HUES48 (cell line): ENCODE data around the gene KARS1.

Experiments
- H3K27ac ChIP-seq: one replicate; pipeline ENCODE4 v1.7.0; 2013; ENCODE audit warnings: low read depth, low read length, inconsistent platforms
- H3K27me3 ChIP-seq: 2 replicates; pipeline ENCODE4 v1.6.1; 2013; ENCODE audit warnings: mild to moderate bottlenecking, low read length; ENCODE audit not compliant: control insufficient read depth, insufficient read depth
- H3K36me3 ChIP-seq: 2 replicates; pipeline ENCODE4 v1.6.1; 2013; ENCODE audit warnings: low read length; ENCODE audit not compliant: control insufficient read depth, insufficient read depth
- H3K4me1 ChIP-seq: 2 replicates; pipeline ENCODE4 v1.6.1; 2013; ENCODE audit warnings: mild to moderate bottlenecking, low read length; ENCODE audit not compliant: control insufficient read depth, insufficient read depth
- H3K4me3 ChIP-seq: 2 replicates; pipeline ENCODE4 v1.5.1; 2013; ENCODE audit warnings: mild to moderate bottlenecking, low read depth, low read length
- H3K9ac ChIP-seq: 2 replicates; pipeline ENCODE4 v1.6.1; 2013; ENCODE audit warnings: mild to moderate bottlenecking, low read depth, low read length, moderate library complexity
- H3K9me3 ChIP-seq: 2 replicates; pipeline ENCODE4 v1.6.1; 2013; ENCODE audit warnings: low read length; ENCODE audit not compliant: control insufficient read depth, insufficient read depth

KARS1 gene

GRCh38 chr16:75624921-75625334 lies 22.5 kb downstream of the KARS1 start:
- Histone ChIP-seq H3K27me3 (no peaks in the 10 kb centered on the region), H3K4me1 (peaks cover 3% of the 10 kb centered on the region; the same call in 1 of the 2 replicates), H3K36me3 (peaks cover 56% of the 10 kb centered on the region), H3K9me3 (no peaks in the 10 kb centered on the region), H3K9ac (no peak overlapping the region), H3K4me3 (no peak overlapping the region), H3K27ac (no peak overlapping the region)

- H3K9ac ChIP-seq, result peak within 1 kb of the TSS; percentile 91
- peaks cover 3% of the 10 kb centered on the region; the same call in 1 of the 2 replicates for H3K4me1 ChIP-seq
- peak within 1 kb of the TSS; percentile 94 for H3K27ac ChIP-seq
- no peaks in the 10 kb centered on the region for H3K9me3 ChIP-seq
- H3K27me3 ChIP-seq, result no peaks in the 10 kb centered on the region
- H3K36me3 ChIP-seq, result peaks cover 53% of the 10 kb centered on the region
- H3K4me3 ChIP-seq, result peak within 1 kb of the TSS; percentile 88
Observed at GRCh38 chr16:75622761-75623605, 24.5 kb downstream of the KARS1 start, which contains the start of gene ADAT1. Gene ADAT1 (minus strand): TSS chr16:75623281. CDS start chr16:75620799, 2,482 bp downstream.

GRCh38 chr16:75621170-75621477 lies 26.3 kb downstream of the KARS1 start:
- Histone ChIP-seq H3K27ac (no peak overlapping the region), H3K4me3 (no peak overlapping the region), H3K36me3 (peaks cover 53% of the 10 kb centered on the region), H3K4me1 (peaks cover 3% of the 10 kb centered on the region; the same call in 1 of the 2 replicates), H3K9me3 (no peaks in the 10 kb centered on the region), H3K9ac (no peak overlapping the region), H3K27me3 (no peaks in the 10 kb centered on the region)

DNA sequence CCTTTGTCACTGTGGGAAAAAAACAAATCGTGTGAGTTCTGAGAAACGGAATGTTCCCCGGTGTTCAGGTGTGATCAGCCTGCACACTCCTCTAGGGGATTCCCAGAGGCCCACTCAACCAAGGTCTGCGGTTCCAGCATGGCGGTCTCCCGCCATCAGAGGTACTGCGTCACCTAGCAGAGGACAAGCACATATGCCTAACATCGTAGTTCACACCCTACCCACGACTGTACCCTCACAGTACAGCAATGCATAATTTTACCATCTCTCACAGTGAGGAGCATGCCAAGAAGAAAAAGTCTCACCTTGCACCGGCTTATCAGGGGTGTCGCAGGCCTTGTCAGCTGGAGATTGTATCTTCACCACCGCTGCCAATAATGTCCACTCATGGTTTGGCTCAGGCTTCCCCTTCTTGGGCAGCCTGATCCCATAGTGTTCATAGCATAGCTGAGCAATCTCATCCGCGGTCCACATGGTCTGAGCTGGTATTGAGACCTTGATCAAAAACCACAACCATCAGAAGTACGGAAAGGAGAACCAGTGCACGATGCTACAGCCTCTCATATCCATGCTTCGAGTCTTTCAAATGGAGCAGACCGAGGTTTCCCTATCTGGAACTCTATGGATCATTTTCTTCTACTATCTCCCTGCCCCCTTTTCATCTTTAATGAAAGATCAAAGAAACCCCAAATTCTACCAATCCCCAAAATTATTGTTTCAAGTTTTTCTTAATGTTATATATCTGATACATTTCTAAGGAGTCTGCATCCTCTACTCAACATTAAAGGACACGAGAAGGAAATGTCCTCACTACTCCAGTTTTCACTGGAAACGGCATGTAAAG lies 26.9 kb downstream of the KARS1 start:
- Histone ChIP-seq H3K9ac (no peak overlapping the region), H3K36me3 (peaks cover 52% of the 10 kb centered on the region), H3K4me3 (no peak overlapping the region), H3K27me3 (no peaks in the 10 kb centered on the region), H3K27ac (no peak overlapping the region), H3K4me1 (peaks cover 3% of the 10 kb centered on the region; the same call in 1 of the 2 replicates), H3K9me3 (no peaks in the 10 kb centered on the region)

DNA sequence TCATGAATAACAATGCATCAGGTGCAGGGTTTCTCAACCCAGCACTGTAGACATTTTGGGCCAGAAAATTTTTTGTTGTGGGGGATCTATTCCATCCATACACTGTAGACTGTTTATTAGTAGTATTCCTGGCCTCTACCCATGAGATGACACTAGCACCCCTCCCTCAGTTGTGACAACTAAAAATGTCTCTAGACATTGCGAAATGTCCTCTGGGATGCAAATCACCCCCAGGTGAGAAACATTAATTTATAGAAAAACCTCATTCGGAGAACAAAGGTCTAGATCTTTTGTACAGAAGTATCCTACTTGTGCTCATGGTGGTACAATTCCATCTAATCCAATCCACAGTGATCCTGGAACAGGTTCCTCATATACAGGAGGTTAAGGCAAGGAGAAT lies 28.7 kb downstream of the KARS1 start:
- H3K36me3 ChIP-seq, result peaks cover 66% of the 10 kb centered on the region
- no peak overlapping the region for H3K4me3 ChIP-seq
- no peaks in the 10 kb centered on the region for H3K27me3 ChIP-seq
- no peaks in the 10 kb centered on the region for H3K9me3 ChIP-seq
- peaks cover 3% of the 10 kb centered on the region; the same call in 1 of the 2 replicates for H3K4me1 ChIP-seq
- H3K9ac ChIP-seq, result no peak overlapping the region
- no peak overlapping the region for H3K27ac ChIP-seq

- Histone ChIP-seq H3K4me3 (no peak overlapping the region), H3K27ac (no peak overlapping the region), H3K9me3 (no peaks in the 10 kb centered on the region), H3K27me3 (no peaks in the 10 kb centered on the region), H3K36me3 (peaks cover 82% of the 10 kb centered on the region), H3K4me1 (peaks cover 1% of the 10 kb centered on the region; the same call in 1 of the 2 replicates), H3K9ac (no peak overlapping the region)
Observed at GRCh38 chr16:75617121-75617520, 30.3 kb downstream of the KARS1 start.

DNA sequence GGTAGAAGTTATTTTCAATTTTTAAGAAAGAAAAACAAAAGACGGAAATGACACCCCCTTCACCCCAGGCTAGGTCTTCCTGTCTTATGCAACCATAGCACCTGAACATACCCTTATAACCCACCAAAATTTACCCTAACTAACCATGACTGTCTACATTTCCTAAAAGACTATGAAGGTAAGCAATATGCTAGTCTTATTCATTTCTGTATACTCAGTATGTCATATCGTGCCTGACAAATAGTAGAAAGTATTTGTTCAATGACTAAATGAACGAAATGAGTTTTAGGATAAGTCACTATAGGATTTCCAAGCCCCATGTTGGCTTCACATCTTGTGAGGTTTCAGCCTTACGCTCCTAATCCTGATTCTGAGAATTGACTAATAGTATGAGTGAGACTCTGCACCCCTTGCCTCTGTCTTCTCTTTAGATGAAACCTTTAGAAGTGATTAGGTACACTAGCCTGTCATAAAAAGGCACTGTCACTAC lies 30.9 kb downstream of the KARS1 start:
- Histone ChIP-seq H3K36me3 (peaks cover 85% of the 10 kb centered on the region), H3K9ac (no peak overlapping the region), H3K4me3 (no peak overlapping the region)

GRCh38 chr16:75615619-75616018 lies 31.8 kb downstream of the KARS1 start:
- Histone ChIP-seq H3K27me3 (no peaks in the 10 kb centered on the region), H3K4me3 (no peak overlapping the region), H3K27ac (no peak overlapping the region), H3K9me3 (no peaks in the 10 kb centered on the region), H3K36me3 (peaks cover 92% of the 10 kb centered on the region), H3K4me1 (no peaks in the 10 kb centered on the region), H3K9ac (no peak overlapping the region)

More for the DNA sequence above, 30.9 kb downstream of the KARS1 start:
- Histone ChIP-seq H3K27ac (no peak overlapping the region), H3K4me1 (no peaks in the 10 kb centered on the region), H3K27me3 (no peaks in the 10 kb centered on the region), H3K9me3 (no peaks in the 10 kb centered on the region)

GRCh38 chr16:75614066-75614897 lies 33.2 kb downstream of the KARS1 start:
- no peak overlapping the region for H3K4me3 ChIP-seq
- H3K36me3 ChIP-seq, result peaks cover 91% of the 10 kb centered on the region
- H3K27me3 ChIP-seq, result no peaks in the 10 kb centered on the region
- H3K27ac ChIP-seq, result no peak overlapping the region
- no peak overlapping the region for H3K9ac ChIP-seq
- no peaks in the 10 kb centered on the region for H3K4me1 ChIP-seq
- no peaks in the 10 kb centered on the region for H3K9me3 ChIP-seq

DNA sequence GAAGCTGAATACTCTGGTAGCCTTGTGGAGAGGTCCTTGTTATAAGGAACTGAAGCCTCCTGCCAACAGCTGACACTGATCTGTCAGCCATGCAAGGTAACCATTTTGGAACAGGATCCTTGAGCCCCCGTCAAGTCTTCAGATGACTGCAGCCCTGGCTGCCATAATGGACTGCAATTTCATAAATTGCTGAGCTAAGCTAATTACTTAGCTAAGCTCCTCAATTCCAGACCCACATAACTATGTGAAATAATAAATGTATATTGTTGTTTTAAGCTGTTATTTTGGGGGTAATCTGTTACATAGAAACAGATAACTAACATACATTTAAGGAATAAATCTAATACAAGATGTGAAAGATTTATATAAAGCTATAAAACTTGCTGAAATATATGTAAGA lies 41.0 kb downstream of the KARS1 start:
- Histone ChIP-seq H3K9ac (no peak overlapping the region), H3K9me3 (peaks cover 6% of the 10 kb centered on the region), H3K4me1 (no peaks in the 10 kb centered on the region), H3K4me3 (no peak overlapping the region), H3K36me3 (peaks cover 91% of the 10 kb centered on the region), H3K27me3 (no peaks in the 10 kb centered on the region), H3K27ac (no peak overlapping the region)
